AG08395 (cell line): ENCODE measurements around the gene EPHA1.

Experiments used
- DNase-seq: peaks from one replicate; pipeline ENCODE4 v3.0.0; 2012; ENCODE audit warnings: mixed read lengths, low spot score

The EPHA1 gene

GRCh38 chr7:143351060-143351459 is 57.6 kb downstream of the EPHA1 start:
- DNase-seq, result no peak

- DNase-seq, result no peak
These were observed 60.7 kb downstream of the EPHA1 start for GRCh38 chr7:143347950-143348349.

- no peak for DNase-seq
These were observed 62.6 kb downstream of the EPHA1 start for GRCh38 chr7:143346018-143346417.

- no peak for DNase-seq
These were observed 63.2 kb downstream of the EPHA1 start for GRCh38 chr7:143345428-143345900.

GRCh38 chr7:143343596-143343995 is 65.1 kb downstream of the EPHA1 start:
- no peak for DNase-seq

GRCh38 chr7:143341842-143342241 is 66.8 kb downstream of the EPHA1 start:
- DNase-seq, result no peak
